CD4-positive, alpha-beta memory T cell (primary cell): ENCODE measurements around the gene MCU. TPM values are rescaled to one million over a fixed set of nuclear protein-coding genes. Genes with fewer than 3 reads are reported as not detected.

Experiments
- CTCF ChIA-PET: fragments of 350-600 bp; sonication (Branson Sonifier 250); formaldehyde crosslinking; loops from one replicate; lab custom pipeline; 2021; ENCODE audit warnings: inconsistent platforms; ENCODE audit not compliant: partially characterized antibody; lab: Charles Lee
- POLR2A ChIA-PET: fragments of 350-600 bp; sonication (Branson Sonifier 250); formaldehyde crosslinking; loops from one replicate; lab custom pipeline; 2021; ENCODE audit not compliant: partially characterized antibody; lab: Charles Lee
- DNase-seq, 5 donors: peaks; one replicate each; pipeline versions ENCODE4 v3.0.0 to v3.0.0-alpha.2; 2020 to 2022; ENCODE audit warnings: mixed read lengths in 1 of 5
- H3K27ac ChIP-seq: one replicate; pipeline ENCODE4 v1.7.0; 2013; ENCODE audit warnings: low read depth, low read length
- H3K27me3 ChIP-seq: 2 replicates; pipeline ENCODE4 v1.7.0; 2013; ENCODE audit warnings: mild to moderate bottlenecking, low read length, moderate library complexity; ENCODE audit not compliant: insufficient read depth
- H3K36me3 ChIP-seq: 2 replicates; pipeline ENCODE4 v1.7.0; 2013; ENCODE audit warnings: mild to moderate bottlenecking, low read length, moderate library complexity; ENCODE audit not compliant: insufficient read depth
- H3K4me1 ChIP-seq: 2 replicates; pipeline ENCODE4 v1.7.0; 2013; ENCODE audit warnings: mild to moderate bottlenecking, low read length, moderate library complexity; ENCODE audit not compliant: insufficient read depth
- H3K4me3 ChIP-seq, 2 donors: one replicate each; pipeline ENCODE4 v1.7.0; 2013; ENCODE audit warnings: low read length in 2 of 2, mild to moderate bottlenecking in 1 of 2
- H3K9me3 ChIP-seq, 2 donors: one replicate each; pipeline ENCODE4 v1.7.0; 2013; ENCODE audit warnings: low read length in 2 of 2, control low read depth in 1 of 2; ENCODE audit not compliant: control insufficient read depth in 1 of 2
- H3K27ac Mint-ChIP-seq, 7 donors: one replicate each; pipeline ENCODE4 v1.8.0; 2020 to 2021; ENCODE audit warnings: mixed read lengths in 7 of 7, mild to moderate bottlenecking in 6 of 7, inconsistent platforms in 3 of 7, moderate library complexity in 3 of 7
- H3K27me3 Mint-ChIP-seq, 2 donors: one replicate each; pipeline ENCODE4 v1.8.0; 2020 to 2021; ENCODE audit warnings: mixed read lengths in 2 of 2
- H3K36me3 Mint-ChIP-seq, 2 donors: one replicate each; pipeline ENCODE4 v1.8.0; 2020 to 2021; ENCODE audit warnings: mixed read lengths in 2 of 2, inconsistent platforms in 1 of 2, mild to moderate bottlenecking in 1 of 2
- H3K4me1 Mint-ChIP-seq, 4 donors: one replicate each; pipeline ENCODE4 v1.8.0; 2020 to 2021; ENCODE audit warnings: mixed read lengths in 4 of 4, mild to moderate bottlenecking in 1 of 4
- H3K4me3 Mint-ChIP-seq, 8 donors: one replicate each; pipeline ENCODE4 v1.8.0; 2020 to 2021; ENCODE audit warnings: mixed read lengths in 8 of 8, mild to moderate bottlenecking in 7 of 8, moderate library complexity in 6 of 8, inconsistent platforms in 3 of 8
- H3K9me3 Mint-ChIP-seq, 8 donors: one replicate each; pipeline ENCODE4 v1.8.0; 2020 to 2021; ENCODE audit warnings: mixed read lengths in 8 of 8, mild to moderate bottlenecking in 5 of 8, inconsistent platforms in 3 of 8, moderate library complexity in 1 of 8
- intact Hi-C: fragments of 100-400 bp; cut with micrococcal nuclease; formaldehyde crosslinking; loops from one replicate; pipeline ENCODE4 v1.15.1; 2023
- polyA plus RNA-seq, 2 donors: library from polyadenylated mRNA; unstranded; fragments of 300-500 nt; fragmentation: Illumina TruSeq; gene quantifications; one replicate each; pipeline ENCODE4 v1.2.3, GENCODE V29; 2021
- total RNA-seq, 2 experiments: library from RNA; stranded (reverse); gene quantifications; one replicate each; pipeline ENCODE4 v1.2.3, GENCODE V29; 2021

MCU gene
- total and polyA plus RNA-seq, 4 experiments from 2014 or later: 8.8 to 16.4 (median 11.6) TPM

DNA sequence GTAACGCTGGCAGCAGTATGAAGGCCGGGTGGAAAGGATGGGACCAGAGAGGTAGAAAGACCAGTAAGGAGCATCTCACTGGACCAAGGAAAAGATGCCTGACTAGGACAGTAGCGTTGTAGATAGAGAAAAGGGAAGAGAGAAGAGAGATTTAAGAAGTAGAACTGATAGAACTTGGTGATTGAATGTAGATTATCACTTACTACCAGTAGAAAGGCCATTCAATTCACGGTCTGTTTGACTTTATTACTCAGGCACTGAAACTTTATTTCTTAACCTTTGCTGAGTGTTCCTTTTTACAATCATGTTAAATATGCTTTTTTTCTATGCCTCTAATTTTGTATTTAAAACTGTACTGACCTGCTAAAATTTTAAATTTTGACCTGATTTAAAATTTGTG lies 12.2 kb downstream of the MCU start:
- DNase-seq: no peak
- H3K36me3 Mint-ChIP-seq: peaks cover 0 to 2% of the 10 kb centered on the region in 2 donors
- Histone ChIP-seq H3K36me3 (no peaks in the 10 kb centered on the region), H3K9me3 (no peaks in the 10 kb centered on the region), H3K4me3 (no peak overlapping the region), H3K27me3 (no peaks in the 10 kb centered on the region), H3K27ac (no peak overlapping the region), H3K4me1 (no peaks in the 10 kb centered on the region)
- no peaks in the 10 kb centered on the region for H3K27me3 Mint-ChIP-seq
- peak overlapping the region in 3 of 7 donors; percentile 0 to 48 (median 45) for H3K27ac Mint-ChIP-seq
- ChIA-PET CTCF (no interaction called here), POLR2A (no interaction called here)
- no peak overlapping the region for H3K4me3 Mint-ChIP-seq
- peaks cover 5 to 11% (median 8%) of the 10 kb centered on the region in 4 donors for H3K4me1 Mint-ChIP-seq
- H3K9me3 Mint-ChIP-seq: no peaks in the 10 kb centered on the region
- intact Hi-C loops: no loop called here

DNA sequence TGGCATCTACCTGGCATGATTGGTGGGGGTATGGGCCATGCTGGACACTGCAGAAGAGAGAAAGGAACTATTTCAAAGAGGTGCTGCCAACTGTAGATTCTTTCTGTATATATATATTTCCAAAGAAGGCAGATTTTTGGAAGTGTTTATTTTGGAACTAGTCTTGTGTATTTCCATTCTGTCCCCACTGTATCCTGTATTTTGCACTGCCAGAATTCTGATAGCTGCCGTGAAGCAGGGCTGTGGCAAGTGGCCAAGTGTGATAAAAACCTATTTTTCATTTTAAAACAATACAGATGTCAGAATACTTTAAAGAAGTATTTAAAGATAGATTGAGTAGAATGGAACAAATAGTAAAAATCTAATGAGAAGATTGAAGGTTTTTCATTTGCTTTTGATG lies 17.1 kb downstream of the MCU start:
- ChIA-PET POLR2A (no interaction called here), CTCF (no interaction called here)
- Mint-ChIP-seq H3K27me3 (no peaks in the 10 kb centered on the region), H3K9me3 (no peaks in the 10 kb centered on the region), H3K4me3 (no peak overlapping the region), H3K27ac (no peak overlapping the region), H3K4me1 (peaks cover 1 to 7% (median 4%) of the 10 kb centered on the region in 4 donors), H3K36me3 (peaks cover 0 to 4% of the 10 kb centered on the region in 2 donors)
- DNase-seq: no peak
- no peaks in the 10 kb centered on the region for H3K36me3 ChIP-seq
- H3K27me3 ChIP-seq: no peaks in the 10 kb centered on the region
- no peak overlapping the region for H3K4me3 ChIP-seq
- intact Hi-C loops: no loop called here
- H3K9me3 ChIP-seq: no peaks in the 10 kb centered on the region
- H3K4me1 ChIP-seq: no peaks in the 10 kb centered on the region
- no peak overlapping the region for H3K27ac ChIP-seq

DNA sequence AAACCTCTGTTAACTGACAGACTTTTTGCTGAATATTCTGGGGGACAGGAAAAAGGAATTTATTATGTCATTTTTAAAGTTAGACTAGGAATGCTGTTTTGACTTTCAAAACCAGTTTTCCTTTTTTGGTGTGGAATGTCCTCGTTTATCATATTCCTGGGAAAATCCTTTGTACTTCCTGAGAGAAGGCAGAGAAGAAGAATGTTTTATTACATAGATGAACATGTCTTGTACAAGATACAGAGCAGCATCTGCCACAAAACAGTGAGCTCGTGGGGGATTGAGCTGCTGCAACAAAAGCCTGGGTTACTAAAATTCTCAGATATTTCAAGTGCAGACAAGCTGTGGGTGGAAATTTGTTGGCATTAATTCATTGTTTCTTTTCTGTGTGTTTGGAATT lies 20.2 kb downstream of the MCU start:
- H3K36me3 Mint-ChIP-seq: peaks cover 12 to 22% of the 10 kb centered on the region in 2 donors
- intact Hi-C loops: no loop called here

DNA sequence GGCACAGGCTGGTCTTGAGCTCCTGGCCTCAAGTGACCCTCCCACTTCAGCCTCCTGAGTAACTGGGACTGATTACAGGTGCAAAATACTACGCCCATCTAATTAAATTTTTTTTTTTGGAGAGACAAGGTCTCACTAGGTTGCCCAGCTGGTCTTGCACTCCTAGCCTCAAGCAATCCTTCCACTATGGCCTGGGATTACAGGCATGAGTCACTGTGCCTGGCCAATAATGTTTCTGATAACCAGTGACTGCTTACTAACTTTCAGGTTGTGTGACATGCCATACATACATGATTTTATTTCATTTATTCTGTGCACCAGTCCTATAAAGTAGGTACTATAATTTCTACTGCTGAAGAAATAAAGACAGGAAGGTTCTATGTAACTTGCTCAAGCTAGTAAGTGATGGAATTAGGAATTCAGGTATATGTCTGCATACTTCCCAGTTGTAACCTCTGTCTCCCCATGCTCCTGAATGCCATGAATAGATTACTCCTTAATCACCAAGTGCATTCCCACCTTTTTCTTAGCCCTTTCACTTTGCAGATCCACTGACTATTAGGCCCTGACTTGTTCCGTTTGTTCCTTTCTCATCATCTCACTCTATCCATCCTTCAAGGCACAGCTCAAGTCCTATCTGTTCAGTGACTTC lies 28.1 kb downstream of the MCU start:
- no peaks in the 10 kb centered on the region for H3K9me3 ChIP-seq
- no peaks in the 10 kb centered on the region for H3K4me1 ChIP-seq
- no peaks in the 10 kb centered on the region for H3K36me3 ChIP-seq
- H3K27me3 ChIP-seq: no peaks in the 10 kb centered on the region
- H3K27ac Mint-ChIP-seq: no peak overlapping the region
- DNase-seq: no peak
- POLR2A ChIA-PET: interaction anchor here (0.7 kb wide), 1 partner anchor 28 kb away, joined by 3 read pairs; the partner anchor contains the start of gene MCU
- H3K27ac ChIP-seq: no peak overlapping the region
- no peaks in the 10 kb centered on the region for H3K9me3 Mint-ChIP-seq
- H3K4me1 Mint-ChIP-seq: peaks cover 0 to 2% (median 0%) of the 10 kb centered on the region in 4 donors
- H3K27me3 Mint-ChIP-seq: no peaks in the 10 kb centered on the region
- peaks cover 12 to 32% of the 10 kb centered on the region in 2 donors for H3K36me3 Mint-ChIP-seq
- CTCF ChIA-PET: no interaction called here
- intact Hi-C loops: no loop called here
- no peak overlapping the region for H3K4me3 ChIP-seq
- H3K4me3 Mint-ChIP-seq: no peak overlapping the region

More for the DNA sequence above, 20.2 kb downstream of the MCU start:
- CTCF ChIA-PET: no interaction called here
- no peak overlapping the region for H3K27ac ChIP-seq
- Mint-ChIP-seq H3K27ac (no peak overlapping the region), H3K4me1 (peaks cover 0 to 7% (median 3%) of the 10 kb centered on the region in 4 donors), H3K27me3 (no peaks in the 10 kb centered on the region), H3K9me3 (no peaks in the 10 kb centered on the region), H3K4me3 (no peak overlapping the region)
- POLR2A ChIA-PET: no interaction called here
- H3K9me3 ChIP-seq: no peaks in the 10 kb centered on the region
- no peak for DNase-seq
- H3K36me3 ChIP-seq: no peaks in the 10 kb centered on the region
- no peaks in the 10 kb centered on the region for H3K27me3 ChIP-seq
- no peak overlapping the region for H3K4me3 ChIP-seq
- no peaks in the 10 kb centered on the region for H3K4me1 ChIP-seq

DNA sequence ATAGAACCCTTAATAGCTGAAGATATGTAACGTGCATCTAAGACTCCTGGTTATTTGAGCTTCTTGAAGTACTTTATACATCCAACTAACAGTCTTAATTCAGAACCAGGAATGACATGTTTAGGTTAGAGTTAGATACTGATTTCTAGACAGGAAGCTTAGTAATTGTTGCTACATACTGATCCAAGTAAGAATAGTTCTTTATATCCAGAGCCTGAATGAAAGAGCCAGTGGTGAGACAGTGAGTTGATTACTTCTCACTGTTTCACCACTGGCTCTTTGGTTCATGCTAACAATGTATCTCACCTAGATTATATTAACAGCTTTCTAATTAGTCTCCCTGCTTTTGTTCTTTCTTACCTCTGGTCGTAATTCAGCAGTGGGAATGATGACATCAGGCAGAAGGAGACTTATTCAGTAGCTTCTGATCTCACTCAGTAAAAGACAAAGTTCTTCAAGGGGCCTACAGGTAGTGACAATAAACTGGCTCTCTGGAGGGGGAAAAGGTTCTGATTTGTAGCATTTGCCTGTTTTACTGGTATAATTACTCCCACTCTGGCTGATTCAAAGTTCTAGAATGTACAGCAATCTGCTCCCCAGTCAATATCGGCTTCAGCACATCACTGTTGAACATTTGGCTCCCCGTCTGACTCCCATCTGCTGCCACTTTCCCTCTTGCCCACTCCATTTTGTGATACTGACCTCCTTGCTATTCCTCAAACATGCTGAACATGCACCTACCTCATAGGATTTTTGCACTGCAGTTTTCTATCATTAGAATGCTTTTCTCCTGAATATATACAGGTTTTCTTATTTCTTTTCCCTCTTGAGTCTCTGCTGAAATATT lies 29.1 kb downstream of the MCU start:
- Histone ChIP-seq H3K9me3 (no peaks in the 10 kb centered on the region), H3K27ac (no peak overlapping the region), H3K4me3 (no peak overlapping the region), H3K4me1 (no peaks in the 10 kb centered on the region), H3K36me3 (no peaks in the 10 kb centered on the region), H3K27me3 (no peaks in the 10 kb centered on the region)
- Mint-ChIP-seq H3K4me1 (peaks cover 0 to 2% (median 0%) of the 10 kb centered on the region in 4 donors), H3K27ac (peak overlapping the region in 1 of 7 donors; percentile 33), H3K27me3 (no peaks in the 10 kb centered on the region), H3K9me3 (no peaks in the 10 kb centered on the region), H3K36me3 (peaks cover 4 to 23% of the 10 kb centered on the region in 2 donors), H3K4me3 (no peak overlapping the region)
- ChIA-PET CTCF (no interaction called here), POLR2A (interaction anchor here (0.7 kb wide), 1 partner anchor 29 kb away, joined by 3 read pairs; the partner anchor contains the start of gene MCU)
- DNase-seq: no peak
- intact Hi-C loops: no loop called here

DNA sequence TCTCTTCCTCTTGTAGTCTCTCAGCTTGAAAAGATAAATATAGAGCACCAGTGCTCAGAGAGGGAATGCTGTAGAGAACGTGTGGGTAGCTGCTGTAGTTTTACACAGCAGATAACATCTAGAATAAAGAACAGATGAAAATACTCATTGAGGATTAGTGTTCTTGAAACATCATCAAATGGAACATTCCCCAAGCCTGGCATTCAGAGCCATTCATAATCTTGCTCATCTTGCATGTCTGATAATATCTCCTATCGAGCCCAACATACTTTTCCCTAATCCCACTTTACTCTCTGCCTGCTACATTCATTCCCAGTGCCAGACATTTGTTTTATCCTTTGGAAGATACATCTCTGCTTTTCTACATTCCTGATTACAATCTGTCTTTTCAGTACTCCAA lies 35.2 kb downstream of the MCU start:
- no peak overlapping the region for H3K27ac ChIP-seq
- no peak for DNase-seq
- H3K4me3 Mint-ChIP-seq: no peak overlapping the region
- no peak overlapping the region for H3K27ac Mint-ChIP-seq
- intact Hi-C loops: no loop called here
- POLR2A ChIA-PET: no interaction called here
- H3K27me3 Mint-ChIP-seq: no peaks in the 10 kb centered on the region
- no peak overlapping the region for H3K4me3 ChIP-seq
- H3K9me3 ChIP-seq: no peaks in the 10 kb centered on the region
- H3K27me3 ChIP-seq: no peaks in the 10 kb centered on the region
- H3K36me3 ChIP-seq: no peaks in the 10 kb centered on the region
- no peaks in the 10 kb centered on the region for H3K9me3 Mint-ChIP-seq
- CTCF ChIA-PET: no interaction called here
- H3K4me1 Mint-ChIP-seq: peaks cover 8 to 13% (median 11%) of the 10 kb centered on the region in 4 donors
- peaks cover 4% of the 10 kb centered on the region for H3K4me1 ChIP-seq
- H3K36me3 Mint-ChIP-seq: peaks cover 0 to 3% of the 10 kb centered on the region in 2 donors

DNA sequence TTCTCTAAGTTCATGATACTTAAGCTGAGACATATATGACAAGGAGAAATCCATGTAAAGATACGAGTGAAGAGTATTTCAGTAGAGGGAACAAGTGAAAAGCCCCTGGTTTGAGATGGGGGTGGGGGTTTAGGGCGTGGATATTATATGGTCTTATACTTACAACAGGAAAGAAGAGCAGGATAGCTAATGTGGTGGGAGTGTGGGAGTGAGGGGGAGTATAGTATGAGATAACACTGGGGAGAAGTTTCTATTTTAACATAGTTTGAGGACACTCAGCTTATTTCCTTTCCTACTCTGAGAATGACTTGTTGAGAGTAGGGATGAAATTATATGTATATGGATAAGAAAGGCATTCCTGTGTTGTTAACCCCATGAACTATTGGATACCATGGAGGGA lies 36.5 kb downstream of the MCU start:
- no peaks in the 10 kb centered on the region for H3K27me3 ChIP-seq
- Mint-ChIP-seq H3K4me3 (no peak overlapping the region), H3K9me3 (no peaks in the 10 kb centered on the region), H3K27ac (peak overlapping the region in 3 of 7 donors; percentile 5 to 45 (median 38)), H3K27me3 (no peaks in the 10 kb centered on the region), H3K36me3 (peaks cover 0 to 3% of the 10 kb centered on the region in 2 donors), H3K4me1 (peaks cover 8 to 13% (median 12%) of the 10 kb centered on the region in 4 donors)
- H3K9me3 ChIP-seq: no peaks in the 10 kb centered on the region
- intact Hi-C loops: no loop called here
- DNase-seq: no peak
- H3K27ac ChIP-seq: no peak overlapping the region
- H3K4me1 ChIP-seq: peaks cover 4% of the 10 kb centered on the region
- ChIA-PET CTCF (no interaction called here), POLR2A (no interaction called here)
- no peaks in the 10 kb centered on the region for H3K36me3 ChIP-seq
- no peak overlapping the region for H3K4me3 ChIP-seq
